Stimulated activated CD8-positive, alpha-beta memory T cell treated with anti-CD3 and anti-CD28 coated beads, Interleukin-15, amount 100 ng/mL, for 24 hours (primary cell): ENCODE data around the gene AFG3L2.

Experiments
- DNase-seq: peaks from one replicate; pipeline ENCODE4 v3.0.0-alpha.2; 2020; ENCODE audit warnings: low read depth

Gene AFG3L2

DNA sequence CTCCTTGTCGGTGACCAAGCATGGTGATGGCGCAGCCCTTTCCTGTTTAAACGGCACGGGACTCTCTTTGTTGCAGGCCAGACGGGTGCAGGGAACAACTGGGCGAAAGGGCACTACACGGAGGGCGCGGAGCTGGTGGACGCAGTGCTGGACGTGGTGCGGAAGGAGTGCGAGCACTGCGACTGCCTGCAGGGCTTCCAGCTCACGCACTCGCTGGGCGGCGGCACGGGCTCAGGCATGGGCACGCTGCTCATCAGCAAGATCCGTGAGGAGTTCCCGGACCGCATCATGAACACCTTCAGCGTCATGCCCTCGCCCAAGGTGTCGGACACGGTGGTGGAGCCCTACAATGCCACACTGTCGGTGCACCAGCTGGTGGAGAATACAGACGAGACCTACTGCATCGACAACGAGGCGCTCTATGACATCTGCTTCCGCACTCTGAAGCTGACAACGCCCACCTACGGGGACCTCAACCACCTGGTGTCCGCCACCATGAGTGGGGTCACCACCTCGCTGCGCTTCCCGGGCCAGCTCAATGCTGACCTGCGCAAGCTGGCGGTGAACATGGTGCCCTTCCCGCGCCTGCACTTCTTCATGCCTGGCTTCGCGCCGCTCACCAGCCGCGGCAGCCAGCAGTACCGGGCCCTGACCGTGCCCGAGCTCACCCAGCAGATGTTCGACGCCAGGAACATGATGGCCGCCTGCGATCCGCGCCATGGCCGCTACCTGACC, 51.9 kb downstream of the AFG3L2 start:
- DNase-seq, result no peak

- DNase-seq, result no peak
These were observed 55.7 kb downstream of the AFG3L2 start for GRCh38 chr18:12321333-12321732.

DNA sequence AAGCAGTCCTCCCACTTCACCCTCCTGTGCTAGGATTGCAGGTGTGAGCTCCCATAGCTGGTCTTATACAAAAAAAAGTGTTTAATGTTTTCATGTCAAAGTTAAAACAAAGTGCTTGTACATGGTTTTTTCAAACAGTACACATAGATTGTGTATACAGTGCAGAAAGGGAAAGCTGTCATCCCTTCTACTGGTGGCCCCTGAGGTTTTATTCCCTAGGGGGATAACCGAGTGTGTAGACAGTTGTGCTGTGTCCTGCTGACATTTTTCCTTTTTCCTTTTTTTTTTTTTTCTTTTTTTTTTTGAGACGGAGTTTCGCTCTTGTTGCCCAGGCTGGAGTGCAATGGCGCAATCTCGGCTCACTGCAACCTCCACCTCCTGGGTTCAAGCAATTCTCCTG, 58.2 kb downstream of the AFG3L2 start:
- no peak for DNase-seq

DNA sequence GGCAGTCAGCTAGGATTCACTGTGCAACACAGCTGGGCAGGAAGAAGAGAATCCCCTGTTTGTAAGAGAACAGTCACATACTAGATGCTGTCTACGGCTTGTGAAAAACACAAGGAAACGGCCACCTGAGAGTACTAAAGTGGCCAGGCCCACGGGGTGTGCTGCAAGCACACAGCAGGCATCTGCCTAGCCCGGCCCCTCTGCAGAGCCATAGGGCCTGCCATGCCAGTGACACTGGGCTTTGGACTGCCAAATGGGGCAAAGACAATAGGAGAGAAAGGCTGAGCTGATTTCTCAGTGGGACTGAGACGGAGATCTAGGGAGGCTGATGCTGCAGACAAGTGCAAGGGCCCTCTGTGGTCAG, 58.7 kb downstream of the AFG3L2 start:
- no peak for DNase-seq

DNA sequence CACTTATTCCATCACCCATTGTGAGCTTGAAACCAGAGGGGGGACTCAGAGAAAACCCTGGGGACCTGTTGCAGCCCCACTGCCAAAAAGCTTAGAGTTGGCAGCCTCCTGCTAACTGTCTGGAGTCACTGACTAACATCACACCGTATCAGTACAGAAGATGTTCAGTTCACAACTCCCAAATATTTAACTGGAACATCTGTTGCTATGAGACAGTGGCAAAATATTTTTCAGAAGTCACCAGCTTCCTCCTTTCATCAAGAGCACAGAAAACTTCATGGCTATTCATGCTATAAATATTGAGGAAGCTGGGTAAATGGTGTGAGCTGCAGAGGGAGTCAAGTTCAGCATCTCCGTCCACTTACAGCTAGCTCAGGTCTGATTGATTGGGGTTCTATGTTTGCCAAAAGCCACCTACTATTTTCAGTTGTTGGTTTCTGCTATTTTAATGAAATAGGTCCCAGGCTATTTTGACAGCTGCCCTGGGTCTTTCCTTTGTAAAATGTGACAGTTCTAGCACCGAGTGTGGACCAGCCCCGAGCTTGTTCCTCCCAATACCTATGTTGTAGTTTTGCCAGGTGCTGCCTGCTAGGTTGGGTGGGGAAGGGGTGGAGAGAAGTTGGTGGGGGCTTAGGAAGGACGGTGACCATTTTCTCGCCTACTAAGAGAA, 59.2 kb downstream of the AFG3L2 start:
- no peak for DNase-seq

GRCh38 chr18:12315911-12316310, 61.1 kb downstream of the AFG3L2 start:
- DNase-seq, result no peak

- DNase-seq, result no peak
These were observed 61.5 kb downstream of the AFG3L2 start for GRCh38 chr18:12315490-12315889.

DNA sequence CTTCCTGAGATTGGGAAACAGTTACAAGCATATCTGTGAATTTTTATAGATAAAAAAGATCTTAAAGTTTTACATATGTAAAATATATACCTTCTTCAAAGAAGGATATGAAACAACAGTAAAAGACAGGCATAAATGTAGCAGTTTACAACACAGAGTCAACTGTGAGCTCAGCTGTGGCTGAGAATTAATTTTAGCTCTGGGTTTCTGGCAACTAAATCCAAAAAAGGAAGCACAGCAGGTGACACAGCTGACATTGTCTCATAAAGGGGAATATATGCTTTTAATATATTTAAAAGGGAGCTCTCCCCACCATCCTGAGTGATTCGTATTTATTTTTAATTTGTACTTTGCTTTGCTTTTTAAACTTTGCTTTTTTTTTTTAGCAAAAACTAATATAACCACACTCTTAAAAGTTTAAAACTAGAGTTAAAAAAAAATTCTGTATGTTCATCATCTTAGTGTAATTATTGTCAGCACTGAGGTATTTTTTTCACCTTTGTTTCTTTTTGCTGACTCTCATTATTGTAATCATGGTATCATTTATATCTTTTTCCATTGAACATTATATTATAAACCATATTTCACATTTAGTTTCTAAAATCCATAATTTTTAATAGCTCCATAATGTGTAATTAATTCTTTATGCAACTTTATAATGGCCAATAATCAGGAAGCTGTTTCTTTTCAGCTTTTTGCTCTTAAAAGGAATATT, 62.3 kb downstream of the AFG3L2 start:
- DNase-seq, result no peak

- DNase-seq, result no peak
These were observed 63.3 kb downstream of the AFG3L2 start for GRCh38 chr18:12313530-12314245.

GRCh38 chr18:12312976-12313375, 64.1 kb downstream of the AFG3L2 start:
- no peak for DNase-seq

DNA sequence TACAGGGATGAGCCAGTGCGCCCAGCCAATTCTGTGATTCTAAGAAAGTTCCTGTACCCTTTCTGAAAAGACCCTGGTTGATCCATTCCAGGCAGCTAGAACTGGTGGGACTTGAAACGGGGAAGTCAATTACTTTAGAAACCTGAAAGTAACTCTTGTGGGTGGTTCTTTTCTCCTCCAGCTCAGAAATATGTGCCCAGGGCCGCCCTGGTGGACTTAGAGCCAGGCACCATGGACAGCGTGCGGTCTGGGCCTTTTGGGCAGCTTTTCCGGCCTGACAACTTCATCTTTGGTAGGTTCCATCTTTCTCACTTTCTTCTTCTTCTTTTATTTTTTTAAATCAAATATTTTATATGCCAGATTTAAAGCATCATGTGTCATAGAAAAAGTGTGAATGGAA, 66.3 kb downstream of the AFG3L2 start:
- DNase-seq, result no peak

DNA sequence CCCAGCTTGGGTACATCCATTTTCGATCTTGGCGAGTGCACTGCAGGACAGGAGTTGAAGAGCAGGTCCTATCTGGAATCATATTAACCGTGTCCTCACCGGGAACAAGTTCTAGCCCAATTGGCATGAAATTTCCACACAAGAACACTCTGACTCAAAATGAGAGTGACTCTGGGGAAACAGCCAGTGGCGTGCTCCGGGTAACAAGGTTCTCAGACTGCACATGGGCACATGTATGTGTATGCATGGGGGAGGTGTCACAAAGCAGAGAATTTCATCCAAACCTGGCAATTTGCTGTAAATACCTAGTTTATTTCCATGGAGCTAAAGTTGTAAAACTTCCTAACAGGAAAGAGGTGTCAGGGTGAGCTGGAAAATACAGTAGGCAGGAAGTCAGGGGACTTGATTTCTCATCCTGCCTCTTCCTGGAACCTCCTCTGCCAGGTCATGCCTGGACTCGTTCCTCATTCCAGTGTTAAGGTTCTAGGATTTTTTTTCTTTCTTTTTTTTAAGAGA, 67.3 kb downstream of the AFG3L2 start:
- DNase-seq, result no peak

DNA sequence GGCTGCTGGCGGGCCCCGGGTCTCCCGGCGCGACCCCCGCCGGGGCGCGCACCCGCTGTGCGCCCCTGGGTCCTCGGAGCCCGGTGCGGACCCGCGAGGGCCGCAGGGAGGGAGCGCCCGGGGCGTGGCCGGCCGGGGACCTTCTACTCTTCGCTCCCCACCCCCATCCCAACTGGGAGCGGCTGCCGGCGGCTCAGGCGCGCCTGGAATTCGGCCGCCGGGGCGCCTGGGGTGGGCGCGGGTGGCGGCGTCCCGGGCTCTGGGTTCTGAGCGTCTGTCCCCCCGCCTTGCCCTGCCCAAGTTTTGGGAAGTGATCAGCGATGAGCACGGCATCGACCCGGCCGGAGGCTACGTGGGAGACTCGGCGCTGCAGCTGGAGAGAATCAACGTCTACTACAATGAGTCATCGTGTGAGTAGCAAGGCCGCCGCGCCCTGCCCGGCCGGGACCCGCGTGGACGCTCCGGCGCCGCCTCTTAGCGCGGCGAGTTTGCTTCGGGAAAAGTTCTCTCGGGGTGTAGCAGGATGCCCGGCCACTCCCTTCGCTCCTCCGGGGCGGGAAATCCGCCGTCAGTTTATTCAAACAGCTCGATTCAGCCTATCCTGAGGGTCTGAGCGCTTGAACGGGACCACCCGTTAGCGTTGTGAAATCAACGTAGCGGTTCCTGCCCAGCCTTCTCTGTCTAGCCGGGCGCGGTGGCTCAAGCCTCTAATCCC, 68.5 kb downstream of the AFG3L2 start:
- no peak for DNase-seq

DNA sequence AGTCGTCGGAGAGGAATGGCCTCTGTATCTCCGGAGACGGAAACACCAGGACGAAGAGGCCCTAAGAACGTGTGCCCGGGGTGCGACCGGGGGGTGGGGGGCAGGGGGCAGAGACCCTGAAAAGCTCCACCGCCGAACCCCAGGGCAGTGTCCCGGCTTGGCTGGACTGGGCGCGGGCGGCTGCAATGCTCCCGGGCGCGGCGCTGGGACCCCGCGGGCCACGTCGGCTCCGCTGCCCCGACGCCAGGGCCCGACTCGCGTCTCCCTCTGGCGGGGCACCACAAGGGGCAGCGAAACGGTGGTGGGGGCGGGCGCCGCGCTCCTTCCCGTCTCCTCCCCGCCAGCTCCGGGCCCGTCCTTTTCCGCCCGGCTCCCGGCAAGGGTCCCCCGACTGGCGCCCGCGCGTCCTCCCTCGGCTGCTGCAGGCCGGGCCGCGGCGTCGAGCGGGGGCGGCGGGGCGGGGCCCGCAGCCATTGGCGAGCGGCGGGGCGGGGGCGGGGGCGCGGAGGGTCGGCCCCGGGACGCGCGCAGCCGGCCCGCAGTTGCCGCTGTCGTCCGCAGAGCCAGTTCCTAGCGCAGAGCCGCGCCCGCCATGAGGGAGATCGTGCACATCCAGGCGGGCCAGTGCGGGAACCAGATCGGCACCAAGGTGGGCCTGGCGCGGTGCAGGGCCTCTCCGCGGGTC, 69.2 kb downstream of the AFG3L2 start, which contains the start of gene TUBB6:
Gene TUBB6 (plus strand): TSS at position 541 of the 685 bp plus-strand sequence. CDS start 52 bp downstream, at position 593.
- DNase-seq, result no peak

GRCh38 chr18:12306752-12307700, 70.0 kb downstream of the AFG3L2 start:
- DNase-seq, result no peak

DNA sequence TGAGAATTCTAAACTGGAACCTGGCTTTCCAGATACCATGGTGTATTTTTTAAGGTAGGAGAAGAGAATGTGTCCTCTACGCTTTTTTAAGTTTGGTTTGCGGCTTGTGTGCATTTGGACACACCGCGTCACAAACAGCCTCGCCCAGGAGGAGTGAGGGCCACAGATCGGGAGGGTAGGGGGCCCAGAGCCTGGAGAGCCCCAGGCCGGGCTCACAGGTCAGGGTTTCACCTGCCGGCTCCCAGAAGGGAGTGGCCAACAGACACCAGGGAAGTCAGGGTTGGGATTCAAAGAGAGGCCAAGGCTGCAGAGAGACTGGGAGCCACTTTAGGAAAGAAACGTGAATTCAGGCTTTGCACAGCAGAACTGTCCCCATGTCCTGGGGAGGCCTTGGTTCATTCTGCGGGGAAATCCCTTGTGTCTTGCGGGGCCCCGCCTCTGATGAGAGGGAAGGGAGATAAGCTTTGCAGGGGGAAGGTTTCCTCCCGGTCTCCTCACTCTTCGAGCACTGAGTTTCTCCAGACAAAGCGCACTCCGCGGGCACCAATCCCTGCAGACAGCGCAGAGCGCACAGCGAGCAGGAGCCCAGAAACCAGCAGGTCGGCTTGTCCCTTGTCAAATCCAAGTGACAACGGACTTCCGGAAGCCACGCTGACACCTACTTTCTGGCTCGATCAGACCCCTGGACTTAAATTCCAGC, 70.9 kb downstream of the AFG3L2 start:
- DNase-seq, result no peak

DNA sequence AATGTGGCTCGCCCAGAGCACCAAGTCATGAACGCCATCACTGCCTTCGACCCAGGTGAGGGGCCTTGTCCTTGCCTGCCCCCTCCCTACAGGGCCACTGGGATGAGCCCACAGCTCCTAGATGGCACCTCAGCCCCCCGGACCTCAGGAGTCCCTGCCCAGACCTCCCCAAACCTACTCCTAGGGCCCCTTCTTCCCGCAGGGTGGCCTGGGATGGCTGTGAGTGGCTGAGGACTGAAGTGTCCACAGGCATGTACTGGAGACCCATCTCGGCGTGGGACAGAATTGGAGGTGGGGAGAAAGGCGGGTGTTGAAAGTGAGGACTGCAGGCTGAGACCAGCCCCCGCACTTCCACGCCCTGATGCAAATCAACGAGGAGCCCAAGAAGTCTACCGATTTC, 71.8 kb downstream of the AFG3L2 start:
- DNase-seq, result no peak

- no peak for DNase-seq
These were observed 72.4 kb downstream of the AFG3L2 start for GRCh38 chr18:12304351-12305210.
